ENCODE data around the gene STRADB. TPM values are rescaled to one million over a fixed set of nuclear protein-coding genes. Genes with fewer than 3 reads are reported as not detected.

Gene STRADB
- total RNA-seq, 1 experiment from 2014 or later = 40.5 TPM

- no peak overlapping the region for H3K23ac ChIP-seq (ENCODE audit: insufficient read length, low read depth, low read length)
- H3T11ph ChIP-seq (ENCODE audit: low read length) = no peak overlapping the region
- Mint-ChIP-seq H3K4me3 (no peak overlapping the region), H3K27ac (no peak overlapping the region), H3K36me3 (ENCODE audit: insufficient read depth in 1 of 3, low read depth in 3 of 3) (0 out of 7 replicates have a peak, but pooled peaks cover 0 to 2% (median 0%) of the 10 kb centered on the region in 3 experiments), H3K9me3 (no peaks in the 10 kb centered on the region), H3K27me3 (ENCODE audit: low read depth) (no peaks in the 10 kb centered on the region), H3K4me1 (peaks cover 6 to 7% of the 10 kb centered on the region in 2 experiments; a peak in 3 of 4 replicates)
- H4K20me1 ChIP-seq (ENCODE audit: control insufficient read depth, insufficient read depth, insufficient read length) = no peaks in the 10 kb centered on the region
- H2BK5ac ChIP-seq (ENCODE audit: insufficient read length, low read length) = no peak overlapping the region
- no peaks in the 10 kb centered on the region for H3K79me1 ChIP-seq (ENCODE audit: insufficient read depth, low read depth, low read length, poor library complexity, severe bottlenecking)
- no peak overlapping the region for H2AFZ ChIP-seq (ENCODE audit: low read length)
- no peak overlapping the region for H3K9ac ChIP-seq (ENCODE audit: extremely low read depth, insufficient read length, low read length)
- H2BK12ac ChIP-seq (ENCODE audit: insufficient read length, low read depth, low read length) = no peak overlapping the region
- peaks cover 4% of the 10 kb centered on the region for H3K23me2 ChIP-seq (ENCODE audit: insufficient read length, low read depth, low read length, poor library complexity, severe bottlenecking)
- H2AK5ac ChIP-seq (ENCODE audit: insufficient read length, low read length) = no peak overlapping the region
- no peak overlapping the region for H2BK15ac ChIP-seq (ENCODE audit: low read depth, low read length)
- no peak for DNase-seq
- H4K8ac ChIP-seq (replicated peaks; ENCODE audit: insufficient read length, low read depth, low read length) = no peak overlapping the region
- H3K18ac ChIP-seq (ENCODE audit: insufficient read length, low read depth, low read length) = no peak overlapping the region
- H3K27ac ChIP-seq (ENCODE audit: insufficient read length, low read depth, low read length) = no peak overlapping the region
- H3K4me2 ChIP-seq (ENCODE audit: insufficient read depth, insufficient read length, low read length) = no peak overlapping the region
- no peak overlapping the region for H2BK20ac ChIP-seq (ENCODE audit: low read depth, low read length, poor library complexity, severe bottlenecking)
- no peaks in the 10 kb centered on the region for H3K27me3 ChIP-seq (ENCODE audit: insufficient read depth, low read length)
- H3K56ac ChIP-seq (ENCODE audit: insufficient read length, low read depth, low read length) = no peak overlapping the region
- no peak overlapping the region for H4K91ac ChIP-seq (ENCODE audit: insufficient read length, low read depth, low read length)
- H3K9me3 ChIP-seq (ENCODE audit: control insufficient read depth, low read depth, low read length) = no peaks in the 10 kb centered on the region
- no peak for TF ChIP-seq CTCF (conservative IDR thresholded peaks at IDR 0.05)
- no peak overlapping the region for H3K14ac ChIP-seq (ENCODE audit: insufficient read depth, low read length)
- H3K79me2 ChIP-seq (ENCODE audit: insufficient read depth, low read length) = peaks cover 1% of the 10 kb centered on the region; the same call in 1 of the 2 replicates
- WGBS (ENCODE audit: extremely low coverage, insufficient read length, low lambda C conversion rate) = no CpG with 5 or more reads among the region's 1 CpG
- no peak overlapping the region for H4K5ac ChIP-seq (ENCODE audit: insufficient read length, low read depth, low read length)
- no peak overlapping the region for H3K4ac ChIP-seq (ENCODE audit: low read depth, low read length)
- no peak overlapping the region for H2BK120ac ChIP-seq (ENCODE audit: low read depth, low read length, poor library complexity, severe bottlenecking)
- no peaks in the 10 kb centered on the region; the same call in 1 of the 2 replicates for H3K4me1 ChIP-seq (ENCODE audit: insufficient read depth, low read length)
Measured at GRCh38 chr2:201447086-201447485, 4.5 kb upstream of the STRADB start.

Measured in H9 (cell line).